SU-DHL-6 (cell line): ENCODE data around the gene DTX1.

Source experiments
- H2AFZ ChIP-seq: fragments of 200-600 bp; sonication (generic); 2 replicates; pipeline ENCODE4 v1.6.1; 2014; ENCODE audit warnings: low read depth, mild to moderate bottlenecking, moderate library complexity, mixed read lengths, antibody characterized with exemption, low read length; ENCODE audit not compliant: severe bottlenecking
- H3F3A ChIP-seq: fragments of 200-600 bp; shearing (Covaris generic); 2 replicates; pipeline ENCODE4 v1.6.0; 2016; ENCODE audit warnings: antibody characterized with exemption, mild to moderate bottlenecking; ENCODE audit not compliant: insufficient read depth
- H3K27ac ChIP-seq: fragments of 200-600 bp; sonication (generic); 2 replicates; pipeline ENCODE4 v1.5.1; 2016; ENCODE audit warnings: low read depth, mild to moderate bottlenecking, low read length, moderate library complexity, mixed read lengths
- H3K27me3 ChIP-seq: fragments of 200-600 bp; sonication (generic), shearing (Covaris generic); 2 replicates; pipeline ENCODE4 v1.6.0; 2014; ENCODE audit warnings: mild to moderate bottlenecking, low read length
- H3K36me3 ChIP-seq: fragments of 200-600 bp; sonication (generic); 2 replicates; pipeline ENCODE4 v1.6.1; 2014; ENCODE audit warnings: mild to moderate bottlenecking, low read length, mixed read lengths
- H3K4me2 ChIP-seq: fragments of 300-600, 200-600 bp; shearing (Covaris generic), sonication (generic); 2 replicates; pipeline ENCODE4 v1.6.0; 2014; ENCODE audit warnings: low read length, low read depth, mild to moderate bottlenecking; ENCODE audit not compliant: poor library complexity, severe bottlenecking
- H3K4me3 ChIP-seq: fragments of 200-600 bp; sonication (generic); 2 replicates; pipeline ENCODE4 v1.5.1; 2014; ENCODE audit warnings: antibody characterized with exemption, low read length, mild to moderate bottlenecking, mixed read lengths; ENCODE audit not compliant: insufficient read depth, poor library complexity, severe bottlenecking
- H3K79me2 ChIP-seq: fragments of 200-600 bp; sonication (generic); 2 replicates; pipeline ENCODE4 v1.6.1; 2014; ENCODE audit warnings: mild to moderate bottlenecking, low read length, moderate library complexity; ENCODE audit not compliant: insufficient read depth
- H3K9ac ChIP-seq: fragments of 200-600 bp; sonication (generic); 2 replicates; pipeline ENCODE4 v1.7.0; 2014; ENCODE audit warnings: mild to moderate bottlenecking, low read length
- H3K9me2 ChIP-seq: fragments of 200-600 bp; sonication (generic); replicated peaks from 2 replicates; pipeline ENCODE4 v1.6.1; 2014; ENCODE audit warnings: low read length; ENCODE audit not compliant: insufficient read depth
- H3K9me3 ChIP-seq: fragments of 200-600 bp; sonication (generic); 2 replicates; pipeline ENCODE4 v1.6.1; 2014; ENCODE audit warnings: low read length, mixed read lengths; ENCODE audit not compliant: insufficient read depth
- H4K20me1 ChIP-seq: fragments of 200-600 bp; sonication (generic); 2 replicates; pipeline ENCODE4 v1.6.1; 2014; ENCODE audit warnings: low read depth, mild to moderate bottlenecking, antibody characterized with exemption, low read length, moderate library complexity, mixed read lengths
- EZH2phosphoT487 ChIP-seq: fragments of 200-600 bp; sonication (generic), shearing (Covaris generic); conservative IDR thresholded peaks from 2 replicates; pipeline ENCODE4 v1.6.1; 2018; ENCODE audit warnings: mild to moderate bottlenecking, antibody characterized with exemption, low read length, moderate library complexity, mixed read lengths
- TF ChIP-seq, protein P1 (sequence below): fragments of 200-600 bp; sonication (generic); IDR thresholded peaks from one replicate; pipeline ENCODE4 v1.5.1; 2017; ENCODE audit warnings: antibody characterized with exemption, mild to moderate bottlenecking, low read length, moderate library complexity; ENCODE audit not compliant: insufficient read depth, poor library complexity, severe bottlenecking

Gene DTX1

DNA sequence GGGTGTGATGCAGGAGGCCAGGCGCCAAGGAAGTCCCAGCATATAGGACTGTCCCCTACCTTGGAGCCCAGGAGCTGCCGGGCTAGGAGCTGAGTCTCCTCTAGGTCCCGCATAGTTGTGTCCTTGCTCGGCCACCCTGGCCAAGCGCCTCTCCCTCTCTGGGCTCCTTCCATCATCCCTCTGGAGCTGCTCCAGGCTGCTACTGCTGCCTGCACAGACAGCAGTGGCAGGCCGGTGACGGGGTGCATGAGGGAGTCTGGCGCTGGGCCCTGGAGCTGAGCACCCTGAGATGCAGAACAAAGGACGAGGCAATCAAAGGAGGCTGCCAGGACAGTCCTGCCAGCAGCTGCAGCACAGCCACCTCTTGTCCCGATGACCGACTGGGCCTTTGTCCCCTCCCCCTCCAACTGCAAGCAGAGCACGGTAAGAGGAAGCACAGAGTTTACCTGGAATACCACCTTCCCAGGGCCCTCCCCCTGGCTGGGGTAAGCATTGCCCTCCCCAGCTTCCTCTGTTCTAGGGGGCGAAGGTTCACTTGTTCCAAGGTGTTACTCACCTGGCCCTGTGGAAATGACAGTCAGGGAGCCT, 10.4 kb downstream of the DTX1 start:
- Histone ChIP-seq H3K79me2 (peaks cover 96% of the 10 kb centered on the region), H3K4me2 (peak overlapping the region; percentile 99), H3F3A (peaks cover 98% of the 10 kb centered on the region), H2AFZ (no peak overlapping the region), H3K9me3 (no peaks in the 10 kb centered on the region), H4K20me1 (no peaks in the 10 kb centered on the region), H3K36me3 (no peaks in the 10 kb centered on the region; the same call in none of the 2 replicates), H3K27me3 (no peaks in the 10 kb centered on the region), H3K4me3 (no peak overlapping the region), H3K9ac (peak overlapping the region; percentile 98), H3K27ac (peak overlapping the region; percentile 99), H3K9me2 (no peaks in the 10 kb centered on the region)
- no peak for TF ChIP-seq EZH2phosphoT487
- TF ChIP-seq, protein P1, sequence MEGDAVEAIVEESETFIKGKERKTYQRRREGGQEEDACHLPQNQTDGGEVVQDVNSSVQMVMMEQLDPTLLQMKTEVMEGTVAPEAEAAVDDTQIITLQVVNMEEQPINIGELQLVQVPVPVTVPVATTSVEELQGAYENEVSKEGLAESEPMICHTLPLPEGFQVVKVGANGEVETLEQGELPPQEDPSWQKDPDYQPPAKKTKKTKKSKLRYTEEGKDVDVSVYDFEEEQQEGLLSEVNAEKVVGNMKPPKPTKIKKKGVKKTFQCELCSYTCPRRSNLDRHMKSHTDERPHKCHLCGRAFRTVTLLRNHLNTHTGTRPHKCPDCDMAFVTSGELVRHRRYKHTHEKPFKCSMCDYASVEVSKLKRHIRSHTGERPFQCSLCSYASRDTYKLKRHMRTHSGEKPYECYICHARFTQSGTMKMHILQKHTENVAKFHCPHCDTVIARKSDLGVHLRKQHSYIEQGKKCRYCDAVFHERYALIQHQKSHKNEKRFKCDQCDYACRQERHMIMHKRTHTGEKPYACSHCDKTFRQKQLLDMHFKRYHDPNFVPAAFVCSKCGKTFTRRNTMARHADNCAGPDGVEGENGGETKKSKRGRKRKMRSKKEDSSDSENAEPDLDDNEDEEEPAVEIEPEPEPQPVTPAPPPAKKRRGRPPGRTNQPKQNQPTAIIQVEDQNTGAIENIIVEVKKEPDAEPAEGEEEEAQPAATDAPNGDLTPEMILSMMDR, result no peak

DNA sequence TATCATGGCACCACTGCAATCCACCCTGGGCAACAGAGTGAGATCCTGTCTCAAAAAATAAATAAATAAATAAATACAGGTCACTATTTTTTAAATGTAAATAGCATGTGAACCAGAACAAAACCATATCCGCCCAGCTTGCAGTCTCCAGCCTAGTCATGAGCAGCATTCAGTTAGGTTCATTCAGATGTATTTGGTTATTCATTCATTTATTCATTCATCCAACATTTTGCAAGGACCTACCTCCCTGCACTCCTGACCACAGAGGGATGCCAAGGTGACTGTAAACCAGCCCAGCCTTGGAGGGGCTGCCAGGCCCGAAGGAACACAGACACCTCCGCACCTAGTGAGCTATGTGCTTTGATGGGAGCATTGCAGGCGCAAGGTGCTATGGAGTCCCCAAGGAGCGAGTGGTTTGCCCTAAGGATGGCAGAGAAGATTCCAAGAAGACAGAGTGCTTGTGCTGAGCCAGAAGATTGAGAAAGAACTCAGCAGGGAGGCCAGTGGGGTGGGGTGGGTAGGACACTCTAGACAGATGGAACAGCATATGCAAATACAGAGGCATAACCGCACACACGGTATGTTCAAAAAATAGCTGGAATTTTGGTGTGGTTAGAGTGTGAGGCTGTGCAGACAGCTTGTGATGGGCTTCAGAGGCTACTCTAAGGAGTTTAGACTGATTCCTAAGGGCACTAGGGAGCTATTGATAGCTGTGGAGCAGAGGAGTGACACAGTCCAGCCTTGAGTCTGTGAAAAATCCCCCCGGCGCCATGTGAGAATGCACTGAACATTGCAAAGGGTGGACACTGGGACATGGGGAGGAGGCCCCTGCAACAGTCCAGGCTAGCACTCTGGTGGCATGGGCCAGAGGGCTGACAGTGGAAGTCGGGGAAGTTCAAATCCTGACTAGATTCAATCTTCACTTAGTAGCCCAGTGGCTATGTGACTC, 11.7 kb downstream of the DTX1 start:
- peaks cover 91% of the 10 kb centered on the region for H3K79me2 ChIP-seq
- H3K27me3 ChIP-seq, result no peaks in the 10 kb centered on the region
- peak overlapping the region; percentile 99 for H3K27ac ChIP-seq
- H3K4me3 ChIP-seq, result peak overlapping the region; percentile 34
- no peaks in the 10 kb centered on the region; the same call in none of the 2 replicates for H3K36me3 ChIP-seq
- no peaks in the 10 kb centered on the region for H3K9me3 ChIP-seq
- peaks cover 97% of the 10 kb centered on the region for H3F3A ChIP-seq
- TF ChIP-seq EZH2phosphoT487, result no peak
- TF ChIP-seq, protein P1, result no peak
- no peaks in the 10 kb centered on the region for H4K20me1 ChIP-seq
- peak overlapping the region; percentile 99 for H3K4me2 ChIP-seq
- no peak overlapping the region for H2AFZ ChIP-seq
- H3K9me2 ChIP-seq, result no peaks in the 10 kb centered on the region
- peak overlapping the region; percentile 98 for H3K9ac ChIP-seq

DNA sequence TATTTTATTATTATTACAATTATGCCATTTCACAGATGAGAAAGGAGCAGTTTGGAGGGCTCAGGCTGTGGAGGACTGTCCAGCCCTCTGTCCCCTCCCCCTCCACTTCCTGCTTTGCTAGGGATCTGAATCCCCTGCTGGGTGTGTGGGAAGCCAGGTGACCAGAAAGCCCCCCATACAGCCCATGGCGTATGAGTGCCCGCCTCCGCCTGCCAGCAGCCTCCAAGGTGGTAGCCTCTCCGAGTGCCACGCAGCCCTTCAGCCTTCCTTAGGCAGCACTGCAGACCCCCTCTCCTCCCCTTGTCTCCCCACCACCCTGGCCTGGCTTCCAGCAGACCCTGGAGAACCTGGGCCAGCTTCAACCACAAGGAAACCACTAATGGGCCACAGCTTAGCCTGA, 12.6 kb downstream of the DTX1 start:
- TF ChIP-seq, protein P1, result no peak
- no peak for TF ChIP-seq EZH2phosphoT487
- Histone ChIP-seq H3K4me2 (peak overlapping the region; percentile 99), H3K9me2 (no peaks in the 10 kb centered on the region), H3K79me2 (peaks cover 82% of the 10 kb centered on the region), H3K4me3 (peak overlapping the region; percentile 31), H3K27me3 (no peaks in the 10 kb centered on the region), H3K9me3 (no peaks in the 10 kb centered on the region), H3F3A (peaks cover 97% of the 10 kb centered on the region), H3K27ac (peak overlapping the region; percentile 99), H3K9ac (peak overlapping the region; percentile 98), H3K36me3 (no peaks in the 10 kb centered on the region; the same call in none of the 2 replicates), H2AFZ (no peak overlapping the region), H4K20me1 (no peaks in the 10 kb centered on the region)
